ENCODE data around the gene PPP2R5A. TPM values are rescaled to one million over a fixed set of nuclear protein-coding genes. Genes with fewer than 3 reads are reported as not detected.

The PPP2R5A gene
- total RNA-seq, 1 donor from 2014 or later, result 25.5 TPM

DNA sequence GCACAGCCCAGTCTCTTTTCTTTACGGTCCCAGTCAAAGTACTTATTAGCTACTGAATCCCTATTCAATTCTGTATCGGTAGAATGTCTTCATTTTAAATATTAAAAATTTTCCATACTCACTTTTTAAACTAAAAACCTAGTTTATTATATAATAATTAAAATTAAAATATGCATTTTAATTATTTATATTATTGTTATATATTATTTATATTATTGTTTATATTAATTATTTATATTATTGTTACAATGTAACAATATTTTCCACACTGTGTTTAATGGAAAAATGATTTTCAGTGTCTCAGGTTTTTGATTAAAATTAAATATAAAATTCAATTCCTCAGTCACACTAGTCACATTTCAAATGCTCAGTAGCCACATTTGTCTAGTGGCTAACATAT lies 18.2 kb upstream of the PPP2R5A start:
- no peaks in the 10 kb centered on the region for H3K27me3 Mint-ChIP-seq (ENCODE audit: unreplicated experiment)
- TF ChIP-seq, protein P1, sequence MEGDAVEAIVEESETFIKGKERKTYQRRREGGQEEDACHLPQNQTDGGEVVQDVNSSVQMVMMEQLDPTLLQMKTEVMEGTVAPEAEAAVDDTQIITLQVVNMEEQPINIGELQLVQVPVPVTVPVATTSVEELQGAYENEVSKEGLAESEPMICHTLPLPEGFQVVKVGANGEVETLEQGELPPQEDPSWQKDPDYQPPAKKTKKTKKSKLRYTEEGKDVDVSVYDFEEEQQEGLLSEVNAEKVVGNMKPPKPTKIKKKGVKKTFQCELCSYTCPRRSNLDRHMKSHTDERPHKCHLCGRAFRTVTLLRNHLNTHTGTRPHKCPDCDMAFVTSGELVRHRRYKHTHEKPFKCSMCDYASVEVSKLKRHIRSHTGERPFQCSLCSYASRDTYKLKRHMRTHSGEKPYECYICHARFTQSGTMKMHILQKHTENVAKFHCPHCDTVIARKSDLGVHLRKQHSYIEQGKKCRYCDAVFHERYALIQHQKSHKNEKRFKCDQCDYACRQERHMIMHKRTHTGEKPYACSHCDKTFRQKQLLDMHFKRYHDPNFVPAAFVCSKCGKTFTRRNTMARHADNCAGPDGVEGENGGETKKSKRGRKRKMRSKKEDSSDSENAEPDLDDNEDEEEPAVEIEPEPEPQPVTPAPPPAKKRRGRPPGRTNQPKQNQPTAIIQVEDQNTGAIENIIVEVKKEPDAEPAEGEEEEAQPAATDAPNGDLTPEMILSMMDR (IDR thresholded peaks at IDR 0.05; ENCODE audit: unreplicated experiment), result no peak
- no peaks in the 10 kb centered on the region for H3K36me3 Mint-ChIP-seq (ENCODE audit: low read depth, unreplicated experiment)
- peaks cover 8% of the 10 kb centered on the region for H3K4me1 Mint-ChIP-seq (ENCODE audit: unreplicated experiment)
- H3K9me3 Mint-ChIP-seq (ENCODE audit: unreplicated experiment), result no peaks in the 10 kb centered on the region
- no peak overlapping the region for H3K27ac Mint-ChIP-seq (ENCODE audit: unreplicated experiment)
- H3K4me3 Mint-ChIP-seq (ENCODE audit: unreplicated experiment), result no peak overlapping the region
- DNase-seq (ENCODE audit: low spot score), result no peak

DNA sequence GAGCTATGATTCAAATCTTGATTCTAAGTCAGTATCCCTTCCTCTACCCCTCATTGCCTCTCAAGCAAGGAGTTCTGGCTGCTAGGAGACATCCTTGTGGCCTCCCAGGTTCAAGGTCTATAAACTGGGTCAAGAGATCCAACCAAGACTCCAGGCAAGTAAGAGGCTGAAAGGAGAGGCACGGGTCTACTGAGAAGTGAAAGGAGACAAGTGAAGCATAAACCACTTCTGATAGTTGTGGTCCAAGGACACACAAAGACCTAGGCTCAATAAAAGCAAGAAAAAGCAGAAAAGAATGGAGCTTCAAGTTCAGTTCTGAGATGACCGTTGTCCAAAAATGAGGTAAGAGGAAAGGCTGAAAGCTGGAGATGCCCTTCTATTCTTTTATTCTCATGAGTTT lies 17.8 kb upstream of the PPP2R5A start:
- Mint-ChIP-seq H3K27ac (ENCODE audit: unreplicated experiment) (no peak overlapping the region), H3K36me3 (ENCODE audit: low read depth, unreplicated experiment) (no peaks in the 10 kb centered on the region), H3K4me3 (ENCODE audit: unreplicated experiment) (no peak overlapping the region), H3K4me1 (ENCODE audit: unreplicated experiment) (peaks cover 8% of the 10 kb centered on the region), H3K27me3 (ENCODE audit: unreplicated experiment) (no peaks in the 10 kb centered on the region), H3K9me3 (ENCODE audit: unreplicated experiment) (no peaks in the 10 kb centered on the region)
- TF ChIP-seq, protein P1 (IDR thresholded peaks at IDR 0.05; ENCODE audit: unreplicated experiment), result no peak
- no peak for DNase-seq (ENCODE audit: low spot score)

DNA sequence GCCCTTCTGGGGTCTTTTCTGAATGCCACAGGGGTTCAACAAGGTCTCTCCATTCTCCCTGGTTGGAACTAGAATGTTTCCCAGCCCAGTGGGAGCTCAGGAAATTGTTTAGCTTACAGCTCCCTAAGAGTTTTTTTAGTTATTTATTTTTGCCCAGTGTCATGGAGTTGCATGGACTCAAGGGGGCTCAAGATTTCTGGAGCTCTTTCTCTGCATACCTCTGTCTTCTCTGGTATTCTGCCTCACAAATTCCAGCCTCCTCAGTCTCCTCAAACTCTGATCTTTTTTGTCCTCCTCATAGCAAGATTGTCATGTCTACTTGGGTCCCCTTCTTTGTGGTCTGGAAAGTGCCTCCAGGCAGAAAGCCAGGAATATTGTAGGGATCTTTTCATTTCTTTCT lies 15.9 kb upstream of the PPP2R5A start:
- DNase-seq (ENCODE audit: low spot score), result no peak
- Mint-ChIP-seq H3K9me3 (ENCODE audit: unreplicated experiment) (no peaks in the 10 kb centered on the region), H3K4me3 (ENCODE audit: unreplicated experiment) (no peak overlapping the region), H3K36me3 (ENCODE audit: low read depth, unreplicated experiment) (no peaks in the 10 kb centered on the region), H3K4me1 (ENCODE audit: unreplicated experiment) (peaks cover 8% of the 10 kb centered on the region), H3K27me3 (ENCODE audit: unreplicated experiment) (no peaks in the 10 kb centered on the region), H3K27ac (ENCODE audit: unreplicated experiment) (no peak overlapping the region)
- TF ChIP-seq, protein P1 (IDR thresholded peaks at IDR 0.05; ENCODE audit: unreplicated experiment), result no peak

DNA sequence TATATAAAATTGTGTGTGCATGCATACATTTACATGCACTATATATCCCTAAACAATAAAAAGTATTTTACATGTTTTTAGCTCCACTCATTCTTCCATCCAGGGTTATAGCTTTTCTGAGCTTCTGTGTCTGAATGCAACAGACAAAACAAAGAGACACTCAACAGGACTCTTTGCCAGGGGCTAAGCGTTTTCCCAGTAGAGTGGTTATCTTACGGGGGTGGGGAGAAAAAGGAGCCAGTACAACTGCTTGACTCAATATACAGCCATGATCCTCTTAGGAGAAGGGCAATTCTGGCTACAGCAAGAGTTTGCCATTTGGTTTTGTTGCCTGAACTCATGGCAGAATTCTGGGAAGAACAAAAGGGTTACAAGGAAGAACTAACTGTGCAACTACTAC lies 14.6 kb upstream of the PPP2R5A start:
- DNase-seq (ENCODE audit: low spot score), result no peak
- TF ChIP-seq, protein P1 (IDR thresholded peaks at IDR 0.05; ENCODE audit: unreplicated experiment), result no peak
- Mint-ChIP-seq H3K9me3 (ENCODE audit: unreplicated experiment) (no peaks in the 10 kb centered on the region), H3K4me1 (ENCODE audit: unreplicated experiment) (peaks cover 8% of the 10 kb centered on the region), H3K36me3 (ENCODE audit: low read depth, unreplicated experiment) (no peaks in the 10 kb centered on the region), H3K27ac (ENCODE audit: unreplicated experiment) (no peak overlapping the region), H3K27me3 (ENCODE audit: unreplicated experiment) (no peaks in the 10 kb centered on the region), H3K4me3 (ENCODE audit: unreplicated experiment) (no peak overlapping the region)

DNA sequence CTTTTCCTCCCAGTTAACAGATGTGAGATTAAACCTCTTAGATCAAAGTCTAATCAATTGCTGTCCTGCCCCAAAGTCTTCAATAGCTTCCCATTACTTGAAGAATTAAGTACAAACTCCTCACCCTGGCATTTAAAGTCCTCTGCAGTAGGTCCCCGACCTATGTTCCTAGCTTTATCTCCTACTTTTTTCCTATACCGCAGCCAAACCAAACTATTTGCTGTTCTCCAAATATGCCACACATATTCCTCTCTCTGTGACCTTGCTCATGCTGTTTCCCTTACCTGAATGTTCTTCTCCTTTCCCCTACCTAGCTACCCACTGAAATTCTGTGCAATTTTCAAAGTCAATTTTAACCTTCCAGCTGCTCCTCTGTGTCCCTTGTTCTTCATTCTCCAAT lies 14.0 kb upstream of the PPP2R5A start:
- no peaks in the 10 kb centered on the region for H3K9me3 Mint-ChIP-seq (ENCODE audit: unreplicated experiment)
- no peak overlapping the region for H3K4me3 Mint-ChIP-seq (ENCODE audit: unreplicated experiment)
- no peaks in the 10 kb centered on the region for H3K36me3 Mint-ChIP-seq (ENCODE audit: low read depth, unreplicated experiment)
- no peak overlapping the region for H3K27ac Mint-ChIP-seq (ENCODE audit: unreplicated experiment)
- H3K27me3 Mint-ChIP-seq (ENCODE audit: unreplicated experiment), result no peaks in the 10 kb centered on the region
- H3K4me1 Mint-ChIP-seq (ENCODE audit: unreplicated experiment), result peaks cover 8% of the 10 kb centered on the region
- DNase-seq (ENCODE audit: low spot score), result no peak
- TF ChIP-seq, protein P1 (IDR thresholded peaks at IDR 0.05; ENCODE audit: unreplicated experiment), result no peak
